T-helper 1 cell treated with Interleukin-12 subunit alpha and Interleukin-12 subunit beta and Interleukin-4 antibody, amounts not matched to agents 30 μg/mL and 1 μg/mL, for 36 hours (primary cell): Measurements from ENCODE around the gene ZNF692.

Experiments
- H3K27ac Mint-ChIP-seq: one replicate; pipeline ENCODE4 v1.8.0; 2021; ENCODE audit warnings: mild to moderate bottlenecking, mixed read lengths
- H3K27me3 Mint-ChIP-seq: one replicate; pipeline ENCODE4 v1.8.0; 2021; ENCODE audit warnings: low read depth, mixed read lengths
- H3K36me3 Mint-ChIP-seq: one replicate; pipeline ENCODE4 v1.8.0; 2021; ENCODE audit warnings: low read depth, mixed read lengths
- H3K4me1 Mint-ChIP-seq: one replicate; pipeline ENCODE4 v1.8.0; 2021; ENCODE audit warnings: low read depth, mixed read lengths
- H3K4me3 Mint-ChIP-seq: one replicate; pipeline ENCODE4 v1.8.0; 2021; ENCODE audit warnings: mild to moderate bottlenecking, moderate library complexity, mixed read lengths
- H3K9me3 Mint-ChIP-seq: one replicate; pipeline ENCODE4 v1.8.0; 2021; ENCODE audit warnings: mixed read lengths

The ZNF692 gene

DNA sequence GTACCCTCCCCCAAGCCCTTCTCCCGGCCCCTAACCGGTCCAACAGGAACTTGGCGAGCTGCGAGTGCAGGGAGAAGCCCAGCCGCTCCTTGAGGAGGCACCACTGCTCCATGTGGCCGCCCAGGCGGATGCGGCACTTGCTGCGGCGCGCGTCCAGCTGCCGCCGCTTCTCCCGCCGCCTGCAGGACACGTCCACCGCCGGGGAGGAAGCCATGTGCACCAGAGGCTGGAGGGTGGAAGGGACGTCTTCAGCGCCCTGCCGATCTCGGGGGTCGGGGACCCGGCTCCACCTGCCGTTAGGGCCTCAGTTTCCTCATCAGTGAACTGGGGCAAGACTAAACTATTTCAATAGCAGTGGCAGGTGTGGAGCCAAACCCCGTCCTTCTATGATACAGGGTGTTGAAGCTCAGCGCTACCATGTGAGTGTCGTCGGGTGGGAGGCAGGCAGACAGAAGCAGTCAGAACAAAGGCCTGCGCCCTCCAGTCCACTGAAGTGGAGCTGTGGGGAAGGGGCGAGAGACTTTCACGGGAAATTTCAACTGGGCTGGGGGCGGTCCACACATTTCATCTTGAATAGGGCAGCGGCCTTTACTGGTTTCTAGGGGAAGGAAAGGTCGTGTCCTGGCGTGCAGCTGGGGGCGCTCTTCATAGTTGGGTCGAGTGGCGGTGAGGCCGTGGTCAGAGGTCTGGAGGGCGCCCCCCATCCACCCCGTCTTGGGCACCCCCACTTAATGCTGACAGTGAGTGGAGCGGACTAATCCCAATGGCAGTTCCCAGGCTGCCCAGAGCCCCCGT is 592 bp downstream of the ZNF692 start:
- Mint-ChIP-seq H3K27me3 (peaks cover 6% of the 10 kb centered on the region), H3K27ac (peak overlapping the region; percentile 94), H3K4me3 (peak overlapping the region; percentile 90), H3K9me3 (no peaks in the 10 kb centered on the region), H3K36me3 (peaks cover 13% of the 10 kb centered on the region), H3K4me1 (peaks cover 31% of the 10 kb centered on the region)

DNA sequence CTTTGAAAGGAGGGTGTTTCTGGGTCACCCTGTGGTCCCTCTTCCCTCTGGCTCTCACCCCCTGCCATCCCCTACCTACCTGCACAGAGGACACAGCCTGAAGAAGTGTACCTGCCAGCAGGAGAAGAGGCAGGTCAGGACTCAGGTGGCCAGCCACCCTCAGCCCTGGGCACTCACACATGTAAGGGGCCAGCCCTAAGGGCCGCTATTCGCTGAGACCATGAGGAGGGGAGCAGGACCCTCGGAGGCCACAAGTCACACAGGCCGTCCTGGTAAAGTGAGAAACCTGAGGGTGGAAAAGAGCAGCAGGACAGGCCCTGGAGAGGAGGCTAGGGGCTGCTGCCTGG is 1.2 kb downstream of the ZNF692 start:
- Mint-ChIP-seq H3K36me3 (peaks cover 13% of the 10 kb centered on the region), H3K27me3 (peaks cover 4% of the 10 kb centered on the region), H3K4me1 (peaks cover 29% of the 10 kb centered on the region), H3K4me3 (peak overlapping the region; percentile 90), H3K27ac (peak overlapping the region; percentile 94), H3K9me3 (no peaks in the 10 kb centered on the region)

DNA sequence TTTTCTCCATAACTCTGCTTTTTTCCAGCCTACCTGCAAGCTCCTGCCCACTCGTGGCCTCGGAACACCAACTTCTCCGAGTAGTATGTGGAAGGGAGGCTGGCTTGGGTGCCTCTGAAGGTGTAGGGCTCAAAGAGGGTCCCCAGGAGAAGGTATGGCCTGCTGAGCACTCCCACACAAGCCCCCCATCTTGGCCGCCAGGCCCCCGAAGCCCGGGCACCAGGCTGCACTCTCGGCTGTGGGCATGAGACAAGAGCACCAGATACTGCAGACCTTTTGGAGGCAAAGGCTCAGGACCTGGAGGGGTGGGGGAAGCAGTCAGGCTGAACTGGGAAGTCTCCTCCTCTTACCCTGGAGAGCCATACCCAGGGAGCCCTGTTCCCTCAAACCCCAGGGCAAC is 1.7 kb downstream of the ZNF692 start:
- peaks cover 25% of the 10 kb centered on the region for H3K4me1 Mint-ChIP-seq
- no peaks in the 10 kb centered on the region for H3K9me3 Mint-ChIP-seq
- H3K36me3 Mint-ChIP-seq: peaks cover 13% of the 10 kb centered on the region
- peak overlapping the region; percentile 90 for H3K4me3 Mint-ChIP-seq
- H3K27ac Mint-ChIP-seq: no peak overlapping the region
- H3K27me3 Mint-ChIP-seq: no peaks in the 10 kb centered on the region

GRCh38 chr1:248856176-248856575 is 2.7 kb downstream of the ZNF692 start:
- no peak overlapping the region for H3K27ac Mint-ChIP-seq

DNA sequence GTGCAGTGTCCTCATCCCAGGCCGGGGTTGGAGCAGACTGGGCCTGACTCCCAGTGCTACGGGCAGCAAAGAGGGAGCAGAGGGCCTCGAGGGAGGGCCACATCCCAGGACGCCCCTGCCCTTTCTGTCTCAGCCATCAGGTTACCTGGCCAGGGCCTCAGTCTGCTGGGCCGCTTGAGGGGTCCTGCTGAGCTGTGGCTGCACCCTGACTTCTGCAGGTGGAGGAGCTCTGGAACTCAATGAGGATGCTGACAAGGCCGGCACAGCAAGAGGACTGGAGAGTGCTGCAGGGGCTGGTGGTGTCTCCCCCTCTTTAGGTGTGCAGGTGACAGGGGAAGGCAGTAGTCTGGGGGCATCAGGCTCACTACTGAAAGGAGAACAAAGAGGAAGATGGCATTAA is 3.3 kb downstream of the ZNF692 start:
- Mint-ChIP-seq H3K36me3 (peaks cover 13% of the 10 kb centered on the region), H3K4me1 (peaks cover 24% of the 10 kb centered on the region), H3K9me3 (no peaks in the 10 kb centered on the region), H3K4me3 (no peak overlapping the region), H3K27me3 (no peaks in the 10 kb centered on the region), H3K27ac (no peak overlapping the region)

More at GRCh38 chr1:248856176-248856575, 2.7 kb downstream of the ZNF692 start:
- H3K9me3 Mint-ChIP-seq: no peaks in the 10 kb centered on the region
- H3K36me3 Mint-ChIP-seq: peaks cover 13% of the 10 kb centered on the region
- peaks cover 24% of the 10 kb centered on the region for H3K4me1 Mint-ChIP-seq
- H3K4me3 Mint-ChIP-seq: no peak overlapping the region
- H3K27me3 Mint-ChIP-seq: no peaks in the 10 kb centered on the region

DNA sequence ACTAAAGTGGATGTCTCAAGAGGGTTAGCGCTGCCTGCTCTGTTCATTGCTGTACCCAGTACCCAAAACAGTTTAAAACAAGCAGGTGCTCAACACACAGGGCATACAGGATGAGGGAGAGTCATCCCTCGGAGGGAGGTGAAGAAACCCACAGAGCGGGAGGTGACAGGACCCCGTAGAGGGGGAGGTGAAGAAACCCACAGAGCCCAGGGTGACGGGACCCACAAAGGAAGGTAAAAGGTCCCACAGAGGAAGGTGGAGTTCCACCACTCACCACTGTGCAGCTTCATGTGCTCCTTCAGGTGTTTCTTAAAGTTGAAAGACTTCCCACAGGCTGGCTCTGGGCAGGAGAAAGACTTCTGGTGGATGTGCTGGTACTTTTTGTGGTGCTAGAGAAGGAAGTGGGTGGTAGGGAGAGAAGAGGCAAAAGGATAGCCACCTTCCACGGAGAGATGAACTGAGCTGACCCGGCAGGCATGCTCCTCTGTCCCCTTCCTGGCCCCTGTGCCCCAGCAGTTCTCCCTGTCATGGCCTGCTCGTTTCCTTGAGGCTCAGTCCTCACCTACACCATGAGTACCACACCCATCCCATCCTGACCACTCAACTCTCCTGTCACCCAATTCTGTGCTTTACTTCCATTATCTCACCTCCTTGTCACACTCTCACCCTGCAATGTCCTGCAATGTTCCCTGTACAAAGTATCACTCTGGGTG is 5.1 kb downstream of the ZNF692 start:
- peak overlapping the region; percentile 50 for H3K27ac Mint-ChIP-seq
- no peak overlapping the region for H3K4me3 Mint-ChIP-seq
- peaks cover 22% of the 10 kb centered on the region for H3K36me3 Mint-ChIP-seq
- H3K9me3 Mint-ChIP-seq: no peaks in the 10 kb centered on the region
- no peaks in the 10 kb centered on the region for H3K27me3 Mint-ChIP-seq
- peaks cover 14% of the 10 kb centered on the region for H3K4me1 Mint-ChIP-seq

DNA sequence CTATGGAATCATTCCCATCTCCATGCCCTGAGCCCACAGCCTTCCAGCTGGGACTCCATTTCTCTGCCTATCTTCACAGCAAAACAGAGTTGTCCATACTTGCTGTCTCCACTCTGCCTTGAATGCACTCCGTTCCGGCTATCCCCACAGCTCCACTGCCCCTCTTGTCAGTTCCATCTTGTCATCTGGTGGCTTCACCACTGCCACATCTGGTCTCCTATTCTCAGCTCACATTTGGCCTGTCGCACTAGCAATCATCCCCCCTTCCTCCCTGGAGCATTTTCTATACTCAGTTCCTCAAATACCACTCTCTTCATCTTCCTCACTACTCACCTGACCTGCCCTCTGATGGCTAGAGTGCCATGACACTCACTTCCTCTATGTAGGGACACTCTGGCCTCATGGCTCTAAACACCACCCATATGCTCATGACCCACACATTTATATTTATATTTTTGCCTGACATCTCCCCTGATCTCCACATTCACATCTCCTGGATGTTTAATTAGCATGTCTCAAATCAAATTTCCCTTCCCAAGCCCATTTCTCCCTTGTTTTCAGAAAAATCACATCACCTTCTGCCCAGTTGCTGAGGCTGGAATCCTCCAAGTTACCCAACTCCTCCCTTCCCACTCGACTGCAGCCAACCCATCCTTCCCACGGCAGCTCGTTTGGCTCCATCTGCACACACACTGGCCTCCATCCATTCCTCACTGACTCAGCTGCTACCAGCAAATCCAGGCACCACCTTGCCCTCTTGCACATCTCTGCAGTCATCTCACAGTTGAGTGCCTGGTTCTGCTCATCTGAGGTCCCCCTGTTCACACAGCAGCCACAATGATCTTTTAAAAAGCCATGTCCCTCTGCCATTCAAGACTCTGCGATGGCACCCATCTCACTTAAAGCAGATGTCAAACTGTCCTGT is 6.1 kb downstream of the ZNF692 start:
- Mint-ChIP-seq H3K27ac (no peak overlapping the region), H3K4me1 (peaks cover 14% of the 10 kb centered on the region), H3K4me3 (no peak overlapping the region), H3K9me3 (no peaks in the 10 kb centered on the region), H3K36me3 (peaks cover 24% of the 10 kb centered on the region), H3K27me3 (no peaks in the 10 kb centered on the region)

- Mint-ChIP-seq H3K27ac (no peak overlapping the region), H3K36me3 (peaks cover 27% of the 10 kb centered on the region), H3K27me3 (no peaks in the 10 kb centered on the region), H3K4me3 (no peak overlapping the region), H3K4me1 (peaks cover 7% of the 10 kb centered on the region), H3K9me3 (no peaks in the 10 kb centered on the region)
Observed at GRCh38 chr1:248851390-248851789, 7.5 kb downstream of the ZNF692 start.

- peaks cover 26% of the 10 kb centered on the region for H3K36me3 Mint-ChIP-seq
- H3K4me3 Mint-ChIP-seq: no peak overlapping the region
- no peaks in the 10 kb centered on the region for H3K9me3 Mint-ChIP-seq
- no peaks in the 10 kb centered on the region for H3K27me3 Mint-ChIP-seq
- H3K27ac Mint-ChIP-seq: no peak overlapping the region
- peaks cover 4% of the 10 kb centered on the region for H3K4me1 Mint-ChIP-seq
Observed at GRCh38 chr1:248850536-248851251, 8.2 kb downstream of the ZNF692 start.

- H3K4me1 Mint-ChIP-seq: peaks cover 4% of the 10 kb centered on the region
- no peaks in the 10 kb centered on the region for H3K27me3 Mint-ChIP-seq
- no peak overlapping the region for H3K4me3 Mint-ChIP-seq
- no peak overlapping the region for H3K27ac Mint-ChIP-seq
- peaks cover 29% of the 10 kb centered on the region for H3K36me3 Mint-ChIP-seq
- no peaks in the 10 kb centered on the region for H3K9me3 Mint-ChIP-seq
Observed at GRCh38 chr1:248850124-248850523, 8.8 kb downstream of the ZNF692 start.

- Mint-ChIP-seq H3K36me3 (peaks cover 25% of the 10 kb centered on the region), H3K27ac (no peak overlapping the region), H3K27me3 (no peaks in the 10 kb centered on the region), H3K4me1 (peaks cover 2% of the 10 kb centered on the region), H3K9me3 (no peaks in the 10 kb centered on the region), H3K4me3 (no peak overlapping the region)
Observed at GRCh38 chr1:248849637-248850036, 9.2 kb downstream of the ZNF692 start.

- H3K9me3 Mint-ChIP-seq: no peaks in the 10 kb centered on the region
- no peak overlapping the region for H3K27ac Mint-ChIP-seq
- H3K27me3 Mint-ChIP-seq: no peaks in the 10 kb centered on the region
- no peaks in the 10 kb centered on the region for H3K4me1 Mint-ChIP-seq
- no peak overlapping the region for H3K4me3 Mint-ChIP-seq
- H3K36me3 Mint-ChIP-seq: peaks cover 24% of the 10 kb centered on the region
Observed at GRCh38 chr1:248849152-248849551, 9.7 kb downstream of the ZNF692 start.

DNA sequence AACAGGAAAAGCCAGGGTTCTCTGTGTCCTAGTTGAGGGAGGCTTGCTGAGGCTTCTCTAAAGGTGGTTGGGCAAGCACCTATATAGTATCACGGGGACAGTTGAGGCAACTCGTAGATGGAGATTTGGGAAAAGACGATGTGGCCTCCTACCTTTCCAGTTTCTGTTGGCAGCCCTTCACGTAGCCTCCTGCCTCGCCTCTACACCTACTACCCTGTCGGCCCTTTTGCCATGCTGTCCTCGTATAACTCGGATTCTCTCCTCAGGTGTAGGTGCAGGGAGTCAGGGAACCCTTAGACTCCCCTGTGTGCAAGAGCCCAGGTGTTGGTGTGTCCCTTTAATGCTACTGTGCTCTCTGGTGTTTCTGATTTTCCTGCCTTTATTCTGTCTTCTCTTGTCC is 10.3 kb downstream of the ZNF692 start:
- H3K4me1 Mint-ChIP-seq: peaks cover 3% of the 10 kb centered on the region
- no peaks in the 10 kb centered on the region for H3K27me3 Mint-ChIP-seq
- H3K4me3 Mint-ChIP-seq: no peak overlapping the region
- no peak overlapping the region for H3K27ac Mint-ChIP-seq
- H3K36me3 Mint-ChIP-seq: peaks cover 25% of the 10 kb centered on the region
- H3K9me3 Mint-ChIP-seq: no peaks in the 10 kb centered on the region

DNA sequence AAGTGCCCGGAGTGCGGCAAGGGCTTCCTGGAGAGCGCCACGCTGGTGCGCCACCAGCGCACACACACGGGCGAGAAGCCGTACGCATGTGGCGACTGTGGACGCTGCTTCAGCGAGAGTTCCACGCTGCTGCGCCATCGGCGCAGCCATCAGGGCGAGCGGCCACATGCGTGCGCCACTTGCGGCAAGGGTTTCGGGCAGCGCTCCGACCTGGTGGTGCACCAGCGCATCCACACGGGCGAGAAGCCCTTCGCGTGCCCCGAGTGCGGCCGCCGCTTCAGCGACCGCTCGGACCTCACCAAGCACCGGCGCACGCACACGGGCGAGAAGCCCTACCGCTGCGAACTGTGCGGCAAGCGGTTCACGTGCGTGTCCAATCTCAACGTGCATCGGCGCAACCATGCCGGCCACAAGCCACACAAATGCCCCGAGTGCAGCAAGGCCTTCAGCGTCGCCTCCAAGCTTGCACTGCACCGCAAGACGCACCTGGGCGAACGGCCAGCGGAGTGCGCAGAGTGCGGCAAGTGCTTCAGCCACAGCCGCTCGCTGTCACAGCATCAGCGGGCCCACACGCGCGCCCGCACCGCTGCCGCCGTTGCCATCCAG is 10.8 kb downstream of the ZNF692 start:
- no peak overlapping the region for H3K4me3 Mint-ChIP-seq
- H3K27me3 Mint-ChIP-seq: no peaks in the 10 kb centered on the region
- H3K4me1 Mint-ChIP-seq: peaks cover 3% of the 10 kb centered on the region
- H3K9me3 Mint-ChIP-seq: no peaks in the 10 kb centered on the region
- no peak overlapping the region for H3K27ac Mint-ChIP-seq
- peaks cover 25% of the 10 kb centered on the region for H3K36me3 Mint-ChIP-seq
